Naive thymus-derived CD4-positive, alpha-beta T cell (primary cell): ENCODE results near the gene FKBP14. TPM values are rescaled to one million over a fixed set of nuclear protein-coding genes. Genes with fewer than 3 reads are reported as not detected.

Source experiments
- ATAC-seq: fragments of 150-1000 bp; cut with Tn5 transposase; 2 replicates; pipeline ENCODE4 v1.10.0; 2021; ENCODE audit warnings: mild to moderate bottlenecking, moderate library complexity
- CTCF ChIA-PET: fragments of 350-600 bp; sonication (Branson Sonifier 250); formaldehyde crosslinking; loops from one replicate; lab custom pipeline; 2021; ENCODE audit warnings: antibody characterized with exemption; lab: Charles Lee
- POLR2A ChIA-PET: fragments of 350-600 bp; sonication (Branson Sonifier 250); formaldehyde crosslinking; loops from one replicate; lab custom pipeline; 2021; ENCODE audit warnings: antibody characterized with exemption, inconsistent platforms; lab: Charles Lee
- DNase-seq, 9 donors: peaks; one replicate each; pipeline versions ENCODE4 v3.0.0 to v3.0.0-alpha.2; 2020 to 2022; ENCODE audit warnings: mixed read lengths in 1 of 9
- H3K27ac ChIP-seq: one replicate; pipeline ENCODE4 v1.7.0; 2013; ENCODE audit warnings: mild to moderate bottlenecking, low read depth, low read length, moderate library complexity
- H3K27me3 ChIP-seq, 2 donors: one replicate each; pipeline ENCODE4 v1.7.0; 2013; ENCODE audit warnings: low read length in 2 of 2, mild to moderate bottlenecking in 2 of 2, moderate library complexity in 2 of 2; ENCODE audit not compliant: control insufficient read depth in 2 of 2, insufficient read depth in 2 of 2
- H3K36me3 ChIP-seq, 3 experiments: 1 replicate in 2 of 3; 2 replicates in 1 of 3; pipeline ENCODE4 v1.7.0; 2013; ENCODE audit warnings: low read length in 3 of 3, mild to moderate bottlenecking in 3 of 3, moderate library complexity in 1 of 3; ENCODE audit not compliant: insufficient read depth in 3 of 3, control insufficient read depth in 2 of 3
- H3K4me1 ChIP-seq, 2 donors: one replicate each; pipeline ENCODE4 v1.7.0; 2013; ENCODE audit warnings: low read length in 2 of 2, mild to moderate bottlenecking in 2 of 2, moderate library complexity in 1 of 2; ENCODE audit not compliant: control insufficient read depth in 2 of 2, insufficient read depth in 2 of 2
- H3K4me3 ChIP-seq: 2 replicates; pipeline ENCODE4 v1.7.0; 2013; ENCODE audit warnings: mild to moderate bottlenecking, low read length
- H3K9me3 ChIP-seq, 3 experiments: 1 replicate in 2 of 3; 2 replicates in 1 of 3; pipeline ENCODE4 v1.7.0; 2013; ENCODE audit warnings: low read length in 3 of 3; ENCODE audit not compliant: control insufficient read depth in 2 of 3
- H3K27ac Mint-ChIP-seq, 9 donors: one replicate each; pipeline ENCODE4 v1.8.0; 2020 to 2022; ENCODE audit warnings: mixed read lengths in 9 of 9, mild to moderate bottlenecking in 8 of 9, moderate library complexity in 5 of 9, inconsistent platforms in 2 of 9
- H3K27me3 Mint-ChIP-seq, 5 donors: one replicate each; pipeline ENCODE4 v1.8.0; 2021 to 2022; ENCODE audit warnings: mixed read lengths in 5 of 5, mild to moderate bottlenecking in 1 of 5
- H3K36me3 Mint-ChIP-seq, 5 donors: one replicate each; pipeline ENCODE4 v1.8.0; 2020 to 2022; ENCODE audit warnings: mixed read lengths in 5 of 5, mild to moderate bottlenecking in 3 of 5, inconsistent platforms in 1 of 5
- H3K4me1 Mint-ChIP-seq, 7 donors: one replicate each; pipeline ENCODE4 v1.8.0; 2020 to 2022; ENCODE audit warnings: mixed read lengths in 7 of 7, mild to moderate bottlenecking in 3 of 7, inconsistent platforms in 1 of 7
- H3K4me3 Mint-ChIP-seq, 10 donors: one replicate each; pipeline ENCODE4 v1.8.0; 2020 to 2022; ENCODE audit warnings: mild to moderate bottlenecking in 10 of 10, mixed read lengths in 10 of 10, moderate library complexity in 6 of 10, inconsistent platforms in 2 of 10
- H3K9me3 Mint-ChIP-seq, 11 donors: one replicate each; pipeline ENCODE4 v1.8.0; 2020 to 2022; ENCODE audit warnings: mixed read lengths in 11 of 11, mild to moderate bottlenecking in 4 of 11, inconsistent platforms in 1 of 11, moderate library complexity in 1 of 11
- intact Hi-C, 2 donors: fragments of 100-400 bp; cut with micrococcal nuclease; formaldehyde crosslinking; loops; one replicate each; pipeline ENCODE4 v1.15.1; 2023
- polyA plus RNA-seq, 2 donors: library from polyadenylated mRNA; unstranded; fragments of 300-500 nt; fragmentation: Illumina TruSeq; gene quantifications; one replicate each; pipeline ENCODE4 v1.2.3, GENCODE V29; 2021
- total RNA-seq, 6 experiments: library from RNA in 5 of 6; stranded (reverse) in 5 of 6; gene quantifications; 1 replicate in 5 of 6; 2 replicates in 1 of 6; pipeline ENCODE4 v1.2.3 and lab custom pipeline; 2021 to 2026

Gene FKBP14
- total and polyA plus RNA-seq, 7 experiments from 2014 or later = 1.6 to 6.5 (median 5.1) TPM

DNA sequence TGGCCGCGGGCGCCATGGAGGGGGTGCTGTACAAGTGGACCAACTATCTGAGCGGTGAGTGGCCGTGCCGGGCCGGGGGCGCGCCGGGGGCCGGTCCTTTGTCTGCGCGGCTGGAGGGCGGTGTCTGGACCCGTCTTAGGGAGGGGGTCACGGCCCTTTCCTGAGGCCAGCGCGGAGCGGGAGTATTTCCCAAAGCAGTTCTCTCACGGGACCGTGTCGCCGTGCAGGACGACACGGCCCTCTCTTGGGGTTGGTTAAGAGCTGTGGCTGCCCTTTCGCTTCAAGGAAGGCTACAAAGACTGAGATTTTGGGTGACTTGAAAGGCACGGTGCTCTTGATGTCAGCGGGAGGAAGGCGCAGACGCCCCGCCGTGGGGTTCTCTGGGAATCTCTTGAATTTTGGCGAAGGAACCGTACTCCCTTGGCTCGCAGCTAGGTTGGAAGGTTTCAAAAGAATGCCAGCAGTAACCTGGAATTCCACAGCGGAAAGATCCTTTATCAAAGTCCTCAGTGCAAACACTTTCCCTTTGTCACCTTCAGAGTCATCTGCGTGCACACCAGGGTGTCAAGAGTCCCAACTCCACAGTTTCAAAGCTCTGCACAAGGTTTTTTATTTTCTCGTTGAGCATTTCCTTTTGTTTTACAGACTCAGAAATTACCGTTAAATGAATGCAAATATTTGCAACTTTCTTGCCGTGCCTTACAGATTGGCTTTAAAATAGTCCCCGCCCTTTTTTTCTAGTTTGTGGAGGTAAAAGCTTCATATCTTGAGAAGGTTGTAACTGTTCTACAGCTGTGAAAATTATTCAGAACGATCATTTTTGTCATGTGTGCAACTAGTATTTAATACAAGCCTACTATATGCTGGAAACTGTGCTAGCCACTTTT, 2.5 kb upstream of the FKBP14 start:
- CTCF ChIA-PET = interaction anchor here (0.8 kb wide), 1 partner anchor 33 kb away, joined by 4 read pairs; no protein-coding TSS in a partner anchor
- ATAC-seq = peak; percentile 3

GRCh38 chr7:30028216-30028748, 1.8 kb upstream of the FKBP14 start, which contains the start of gene PLEKHA8:
Gene PLEKHA8, plus strand, starts transcription at chr7:30028412. Its CDS starts 351 bp downstream, at chr7:30028763.
- peaks cover 0 to 6% (median 0%) of the 10 kb centered on the region in 3 experiments for H3K36me3 ChIP-seq
- peaks cover 6 to 20% of the 10 kb centered on the region in 2 donors for H3K4me1 ChIP-seq
- Mint-ChIP-seq H3K36me3 (peaks cover 0 to 5% (median 0%) of the 10 kb centered on the region in 5 donors), H3K27me3 (no peaks in the 10 kb centered on the region), H3K27ac (peak within 1 kb of the TSS; percentile 74 to 94 (median 88)), H3K4me1 (peaks cover 21 to 38% (median 36%) of the 10 kb centered on the region in 7 donors), H3K9me3 (no peaks in the 10 kb centered on the region), H3K4me3 (peak within 1 kb of the TSS in 6 of 10 donors; percentile 85 to 98 (median 89))
- peak within 1 kb of the TSS; percentile 69 for H3K27ac ChIP-seq
- ATAC-seq (peak; percentile 67), DNase-seq (peak; percentile 78 to 97 (median 89))
- intact Hi-C loops = loop anchor here (1.0 to 5.0 kb wide), 7 partner anchors 35 to 744 kb away; partner anchors contain the start of genes GARS1 (in 1 of the 2), GGCT (in 1 of the 2), MINDY4 (in 1 of the 2) and MTURN (in 1 of the 2)
- CTCF ChIA-PET = interaction anchor here (1.4 kb wide), 1 partner anchor 34 kb away, joined by 8 read pairs; no protein-coding TSS in a partner anchor
- peak within 1 kb of the TSS; percentile 79 for H3K4me3 ChIP-seq
- no peaks in the 10 kb centered on the region for H3K27me3 ChIP-seq
- POLR2A ChIA-PET = interaction anchor here (0.9 to 2.2 kb wide), 5 partner anchors 9 to 450 kb away, joined by 3 to 10 read pairs (median 4); partner anchors contain the start of gene MTURN
- H3K9me3 ChIP-seq = no peaks in the 10 kb centered on the region

More for the DNA sequence above, 2.5 kb upstream of the FKBP14 start:
- Mint-ChIP-seq H3K4me1 (peaks cover 14 to 31% (median 29%) of the 10 kb centered on the region in 7 donors), H3K27ac (peak overlapping the region in 5 of 9 donors; percentile 51 to 90 (median 71)), H3K4me3 (no peak overlapping the region), H3K27me3 (no peaks in the 10 kb centered on the region), H3K9me3 (no peaks in the 10 kb centered on the region), H3K36me3 (peaks cover 0 to 2% (median 0%) of the 10 kb centered on the region in 5 donors)
- Histone ChIP-seq H3K4me1 (peaks cover 6 to 20% of the 10 kb centered on the region in 2 donors), H3K9me3 (no peaks in the 10 kb centered on the region), H3K27ac (peak overlapping the region; percentile 69), H3K4me3 (peak overlapping the region; percentile 79), H3K27me3 (no peaks in the 10 kb centered on the region), H3K36me3 (peaks cover 0 to 6% (median 0%) of the 10 kb centered on the region in 3 experiments)
- intact Hi-C loops = loop anchor here (1.0 to 5.0 kb wide), 9 partner anchors 33 to 743 kb away; partner anchors contain the start of genes GARS1 (in 1 of the 2), GGCT (in 1 of the 2), MINDY4 (in 1 of the 2) and MTURN (in 1 of the 2)
- peak in 7 of 9 donors; percentile 33 to 53 (median 42) for DNase-seq
- POLR2A ChIA-PET = interaction anchor here (0.9 to 1.7 kb wide), 4 partner anchors 8 to 449 kb away, joined by 3 to 10 read pairs (median 4); no protein-coding TSS in a partner anchor

- Mint-ChIP-seq H3K4me3 (peak overlapping the region in 6 of 10 donors; percentile 85 to 98 (median 89)), H3K27me3 (no peaks in the 10 kb centered on the region), H3K4me1 (peaks cover 26 to 43% (median 40%) of the 10 kb centered on the region in 7 donors), H3K36me3 (peaks cover 0 to 5% (median 0%) of the 10 kb centered on the region in 5 donors), H3K9me3 (no peaks in the 10 kb centered on the region), H3K27ac (peak overlapping the region; percentile 74 to 94 (median 88))
- no peaks in the 10 kb centered on the region for H3K27me3 ChIP-seq
- H3K4me1 ChIP-seq = peaks cover 6 to 20% of the 10 kb centered on the region in 2 donors
- CTCF ChIA-PET = interaction anchor here (0.7 to 1.4 kb wide), 2 partner anchors 34 to 43 kb away, joined by 3 to 8 read pairs; no protein-coding TSS in a partner anchor
- intact Hi-C loops = loop anchor here (1.0 to 5.0 kb wide), 14 partner anchors 35 to 1697 kb away; partner anchors contain the start of genes MINDY4 (in 2 of the 2), MTURN (in 2 of the 2), NOD1 (in 2 of the 2) and SCRN1 (in 2 of the 2)
- no peaks in the 10 kb centered on the region for H3K9me3 ChIP-seq
- peak overlapping the region; percentile 79 for H3K4me3 ChIP-seq
- ATAC-seq (no peak), DNase-seq (peak in 1 of 9 donors; percentile 8)
- POLR2A ChIA-PET = interaction anchor here (0.9 to 2.2 kb wide), 6 partner anchors 9 to 450 kb away, joined by 3 to 10 read pairs (median 4); partner anchors contain the start of gene MTURN
- peak overlapping the region; percentile 69 for H3K27ac ChIP-seq
- peaks cover 0 to 6% (median 0%) of the 10 kb centered on the region in 3 experiments for H3K36me3 ChIP-seq
These were observed 1.3 kb upstream of the FKBP14 start for GRCh38 chr7:30027740-30028215.

- ATAC-seq (peak; percentile 32), DNase-seq (peak in 6 of 9 donors; percentile 25 to 59 (median 48))
- Histone ChIP-seq H3K27me3 (no peaks in the 10 kb centered on the region), H3K27ac (peak overlapping the region; percentile 69), H3K36me3 (peaks cover 0 to 6% (median 0%) of the 10 kb centered on the region in 3 experiments), H3K9me3 (no peaks in the 10 kb centered on the region), H3K4me1 (peaks cover 6 to 20% of the 10 kb centered on the region in 2 donors), H3K4me3 (peak overlapping the region; percentile 79)
- H3K27ac Mint-ChIP-seq = peak overlapping the region; percentile 74 to 94 (median 88)
- no peaks in the 10 kb centered on the region for H3K9me3 Mint-ChIP-seq
- no peaks in the 10 kb centered on the region for H3K27me3 Mint-ChIP-seq
- CTCF ChIA-PET = interaction anchor here (0.7 to 1.4 kb wide), 2 partner anchors 35 to 43 kb away, joined by 3 to 8 read pairs; no protein-coding TSS in a partner anchor
- peak overlapping the region in 6 of 10 donors; percentile 85 to 98 (median 89) for H3K4me3 Mint-ChIP-seq
- intact Hi-C loops = loop anchor here (1.0 to 5.0 kb wide), 10 partner anchors 38 to 1696 kb away; partner anchors contain the start of genes MINDY4 (in 2 of the 2), NOD1 (in 2 of the 2), SCRN1 (in 2 of the 2) and MTURN (in 1 of the 2)
- H3K36me3 Mint-ChIP-seq = peaks cover 0 to 5% (median 0%) of the 10 kb centered on the region in 5 donors
- POLR2A ChIA-PET = interaction anchor here (0.6 to 2.2 kb wide), 5 partner anchors 108 to 257 kb away, joined by 3 to 7 read pairs (median 4); partner anchors contain the start of genes MTURN and ZNRF2
- H3K4me1 Mint-ChIP-seq = peaks cover 28 to 47% (median 40%) of the 10 kb centered on the region in 7 donors
These were observed 559 bp upstream of the FKBP14 start for GRCh38 chr7:30027065-30027456.

DNA sequence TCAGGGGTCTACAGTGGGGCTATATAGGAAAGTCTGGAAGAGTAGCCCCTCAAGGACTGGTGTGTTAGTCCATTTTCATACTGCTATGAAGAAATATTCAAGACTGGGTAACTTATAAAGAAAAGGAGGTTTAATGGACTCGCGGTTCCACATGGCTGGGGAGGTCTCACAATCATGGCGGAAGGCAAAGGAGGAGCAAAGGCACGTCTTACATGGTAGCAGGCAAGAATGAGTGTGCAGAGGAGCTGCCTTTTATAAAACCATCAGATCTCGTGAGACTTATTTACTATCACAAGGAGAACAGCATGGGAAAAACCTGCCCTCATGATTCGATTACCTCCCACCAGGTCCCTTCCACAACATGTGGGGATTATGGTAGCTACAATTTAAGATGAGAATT, 3.0 kb downstream of the FKBP14 start:
- Histone ChIP-seq H3K4me1 (peaks cover 6 to 12% of the 10 kb centered on the region in 2 donors), H3K27ac (no peak overlapping the region), H3K9me3 (no peaks in the 10 kb centered on the region), H3K27me3 (no peaks in the 10 kb centered on the region), H3K36me3 (peaks cover 0 to 3% (median 0%) of the 10 kb centered on the region in 3 experiments), H3K4me3 (no peak overlapping the region)
- POLR2A ChIA-PET = no interaction called here
- ATAC-seq = no peak
- Mint-ChIP-seq H3K27me3 (no peaks in the 10 kb centered on the region), H3K27ac (no peak overlapping the region), H3K9me3 (no peaks in the 10 kb centered on the region), H3K4me3 (peak overlapping the region in 1 of 10 donors; percentile 53), H3K4me1 (peaks cover 28 to 47% (median 40%) of the 10 kb centered on the region in 7 donors), H3K36me3 (peaks cover 0 to 5% (median 0%) of the 10 kb centered on the region in 5 donors)
- CTCF ChIA-PET = no interaction called here
- intact Hi-C loops = no loop called here
- DNase-seq = no peak
